ENCODE data around the gene LRRC8A. TPM values are rescaled to one million over a fixed set of nuclear protein-coding genes. Genes with fewer than 3 reads are reported as not detected.

The LRRC8A gene
- total RNA-seq, 1 donor from 2014 or later, result 93.0 TPM

GRCh38 chr9:128908372-128908771 lies 26.4 kb downstream of the LRRC8A start:
- Mint-ChIP-seq H3K9me3 (ENCODE audit: unreplicated experiment) (peaks cover 5% of the 10 kb centered on the region), H3K27ac (ENCODE audit: unreplicated experiment) (no peak overlapping the region), H3K4me1 (ENCODE audit: low read depth, unreplicated experiment) (peaks cover 8% of the 10 kb centered on the region), H3K4me3 (ENCODE audit: unreplicated experiment) (no peak overlapping the region), H3K36me3 (ENCODE audit: unreplicated experiment) (peaks cover 6% of the 10 kb centered on the region), H3K27me3 (ENCODE audit: unreplicated experiment) (peaks cover 3% of the 10 kb centered on the region)
- TF ChIP-seq CTCF (IDR thresholded peaks at IDR 0.05; ENCODE audit: partially characterized antibody, unreplicated experiment), result no peak
- no peak for DNase-seq

DNA sequence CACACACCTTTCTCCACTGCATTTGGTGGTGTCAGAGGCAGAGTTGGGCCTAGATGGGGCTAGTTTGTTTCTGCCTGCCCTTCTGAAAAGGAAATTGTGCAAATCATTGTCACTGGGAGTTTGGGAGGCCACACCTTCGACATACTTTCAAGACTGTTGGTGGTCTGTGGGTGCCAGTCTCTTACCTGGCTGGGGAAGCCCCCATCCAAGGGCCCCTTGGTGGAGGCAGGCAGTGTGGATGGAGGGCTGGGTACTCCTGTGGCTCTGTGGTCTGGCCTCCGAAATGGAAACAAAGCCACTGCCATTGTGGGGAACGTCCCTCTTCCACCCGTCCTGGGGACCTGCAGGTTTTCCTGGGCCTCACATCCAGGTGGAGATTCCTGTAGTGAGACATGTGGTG lies 27.9 kb downstream of the LRRC8A start:
- H3K4me1 Mint-ChIP-seq (ENCODE audit: low read depth, unreplicated experiment), result peaks cover 8% of the 10 kb centered on the region
- peaks cover 3% of the 10 kb centered on the region for H3K27me3 Mint-ChIP-seq (ENCODE audit: unreplicated experiment)
- peaks cover 6% of the 10 kb centered on the region for H3K36me3 Mint-ChIP-seq (ENCODE audit: unreplicated experiment)
- peaks cover 5% of the 10 kb centered on the region for H3K9me3 Mint-ChIP-seq (ENCODE audit: unreplicated experiment)
- no peak for DNase-seq
- H3K27ac Mint-ChIP-seq (ENCODE audit: unreplicated experiment), result no peak overlapping the region
- H3K4me3 Mint-ChIP-seq (ENCODE audit: unreplicated experiment), result no peak overlapping the region
- TF ChIP-seq CTCF (IDR thresholded peaks at IDR 0.05; ENCODE audit: partially characterized antibody, unreplicated experiment), result no peak

DNA sequence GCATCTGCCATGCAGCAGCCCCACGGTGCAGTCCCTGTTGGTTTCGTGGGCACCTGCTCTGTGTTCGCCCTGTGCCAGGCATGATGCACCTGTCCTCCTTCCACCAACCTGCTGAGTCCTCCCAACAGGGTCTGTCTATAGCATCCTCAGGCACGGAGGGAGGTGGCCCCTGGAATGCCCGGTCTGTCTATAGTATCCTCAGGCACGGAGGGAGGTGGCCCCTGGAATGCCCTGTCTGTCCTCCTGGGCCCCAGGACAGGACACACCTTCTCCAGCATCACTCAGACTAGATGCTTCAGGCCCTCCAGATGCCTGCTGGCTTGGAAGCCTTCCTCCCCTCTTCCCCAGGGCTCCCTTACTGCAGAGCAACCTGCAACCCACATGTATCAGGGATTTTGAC lies 29.0 kb downstream of the LRRC8A start:
- Mint-ChIP-seq H3K27ac (ENCODE audit: unreplicated experiment) (no peak overlapping the region), H3K9me3 (ENCODE audit: unreplicated experiment) (peaks cover 5% of the 10 kb centered on the region)

DNA sequence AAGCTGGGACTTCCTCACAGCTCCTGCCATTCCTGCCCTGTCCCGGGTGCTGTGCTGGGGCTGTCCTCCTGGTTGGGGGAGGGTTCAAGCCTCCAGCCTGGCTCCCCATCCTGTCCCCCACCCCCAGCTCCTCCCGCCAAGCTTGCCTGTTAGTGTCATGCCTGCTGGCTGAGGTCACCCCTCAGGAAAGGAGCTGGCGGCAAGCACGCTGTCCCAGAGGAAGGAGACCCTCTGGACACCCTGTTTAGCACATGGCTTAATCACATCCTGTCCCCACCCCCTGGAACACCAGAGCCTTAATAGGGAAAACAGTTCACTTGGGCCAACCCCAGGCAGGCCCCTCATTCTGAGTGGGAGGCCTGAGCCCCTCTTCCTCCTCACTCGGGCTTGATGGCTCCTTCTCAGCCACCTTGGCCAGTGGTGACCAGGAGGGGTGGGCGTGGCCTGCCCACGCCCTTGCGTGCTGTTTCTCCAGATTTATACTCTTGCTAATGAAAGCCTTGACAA lies 29.6 kb downstream of the LRRC8A start:
- DNase-seq, result no peak

More for the DNA sequence above, 29.0 kb downstream of the LRRC8A start:
- peaks cover 6% of the 10 kb centered on the region for H3K36me3 Mint-ChIP-seq (ENCODE audit: unreplicated experiment)
- H3K27me3 Mint-ChIP-seq (ENCODE audit: unreplicated experiment), result peaks cover 6% of the 10 kb centered on the region
- TF ChIP-seq CTCF (IDR thresholded peaks at IDR 0.05; ENCODE audit: partially characterized antibody, unreplicated experiment), result no peak
- no peak for DNase-seq
- no peak overlapping the region for H3K4me3 Mint-ChIP-seq (ENCODE audit: unreplicated experiment)
- peaks cover 8% of the 10 kb centered on the region for H3K4me1 Mint-ChIP-seq (ENCODE audit: low read depth, unreplicated experiment)

More for the DNA sequence above, 29.6 kb downstream of the LRRC8A start:
- Mint-ChIP-seq H3K36me3 (ENCODE audit: unreplicated experiment) (peaks cover 6% of the 10 kb centered on the region), H3K9me3 (ENCODE audit: unreplicated experiment) (peaks cover 5% of the 10 kb centered on the region), H3K27me3 (ENCODE audit: unreplicated experiment) (peaks cover 6% of the 10 kb centered on the region), H3K4me1 (ENCODE audit: low read depth, unreplicated experiment) (peaks cover 8% of the 10 kb centered on the region), H3K4me3 (ENCODE audit: unreplicated experiment) (no peak overlapping the region), H3K27ac (ENCODE audit: unreplicated experiment) (no peak overlapping the region)
- TF ChIP-seq CTCF (IDR thresholded peaks at IDR 0.05; ENCODE audit: partially characterized antibody, unreplicated experiment), result no peak
